Kidney (tissue), 14 donors: Measurements from ENCODE around the gene ECHS1. TPM values are rescaled to one million over a fixed set of nuclear protein-coding genes. Genes with fewer than 3 reads are reported as not detected.

Experiments
- DNase-seq, 5 donors: peaks; one replicate each; pipeline ENCODE4 v3.0.0-alpha.2; 2013 to 2020
- FAIRE-seq: peaks from 2 replicates; lab custom pipeline; 2012; peaks lifted over from hg19 to GRCh38; lab: Jason Lieb, UNC
- H3K27ac ChIP-seq, 2 donors: one replicate each; pipeline ENCODE4 v1.7.0; 2013; ENCODE audit warnings: low read depth in 2 of 2, low read length in 2 of 2, inconsistent platforms in 1 of 2
- H3K27me3 ChIP-seq: one replicate; pipeline ENCODE4 v1.7.1; 2013; ENCODE audit warnings: low read length, inconsistent platforms; ENCODE audit not compliant: control insufficient read depth, insufficient read depth
- H3K36me3 ChIP-seq, 3 donors: one replicate each; pipeline versions ENCODE4 v1.7.0 to v1.7.1; 2013; ENCODE audit warnings: low read length in 3 of 3, control low read depth in 1 of 3, inconsistent platforms in 1 of 3; ENCODE audit not compliant: insufficient read depth in 3 of 3, control insufficient read depth in 2 of 3
- H3K4me1 ChIP-seq, 3 donors: one replicate each; pipeline versions ENCODE4 v1.7.0 to v1.7.1; 2013; ENCODE audit warnings: low read length in 3 of 3, inconsistent platforms in 1 of 3, low read depth in 1 of 3; ENCODE audit not compliant: control insufficient read depth in 2 of 3, insufficient read depth in 2 of 3
- H3K4me3 ChIP-seq, 3 donors: one replicate each; pipeline versions ENCODE4 v1.7.0 to v1.8.1; 2013; ENCODE audit warnings: low read length in 3 of 3, control low read depth in 1 of 3, inconsistent platforms in 1 of 3
- H3K9ac ChIP-seq, 3 donors: one replicate each; pipeline versions ENCODE4 v1.7.0 to v1.7.1; 2013; ENCODE audit warnings: low read length in 3 of 3, control low read depth in 1 of 3, inconsistent platforms in 1 of 3
- H3K9me3 ChIP-seq, 3 donors: one replicate each; pipeline versions ENCODE4 v1.7.0 to v1.7.1; 2013; ENCODE audit warnings: low read length in 3 of 3, control low read depth in 1 of 3, inconsistent platforms in 1 of 3; ENCODE audit not compliant: control insufficient read depth in 2 of 3, insufficient read depth in 1 of 3
- CTCF ChIP-seq: IDR thresholded peaks from 3 replicates; pipeline ENCODE4 v1.5.1; 2012; ENCODE audit warnings: mild to moderate bottlenecking, moderate library complexity, borderline replicate concordance; ENCODE audit not compliant: insufficient read depth; ENCODE audit errors: extremely low read depth
- intact Hi-C: fragments of 100-400 bp; cut with DNase I; formaldehyde crosslinking; loops from one replicate; pipeline ENCODE4 v1.11.1; 2022
- polyA plus RNA-seq: library from polyadenylated mRNA; stranded (reverse); fragments of 350-450 nt; fragmentation: Illumina TruSeq; extraction: RNeasy Lipid Tissue Mini Kit (QIAGEN cat#74804); gene quantifications from one replicate; pipeline ENCODE4 v1.2.3, GENCODE V29; 2014; ENCODE audit warnings: low read depth, low replicate concordance; ENCODE audit not compliant: insufficient read depth
- total RNA-seq: library from RNA; stranded (reverse); fragmentation: NEBNext Ultra II Directional; extraction: Animal tissue kit (Norgen Biotek cat#: 25700); gene quantifications from one replicate; pipeline ENCODE4 v1.2.1, GENCODE V29; 2021
- donor health status: control.
- donor health status: control.
- donor health status: control.
- donor health status: control.
- donor health status: control.
- donor health status: DM: yes; HTN: yes; CAD: no.
- donor health status: Normal renal cell carcinoma (clear cell type).

The ECHS1 gene
- total and polyA plus RNA-seq, 2 donors from 2014 or later: 85.6 to 599 TPM

GRCh38 chr10:133358925-133359310, 14.2 kb downstream of the ECHS1 start:
- DNase-seq (peak in 1 of 5 donors; percentile 51), FAIRE-seq (no peak)
- H3K9me3 ChIP-seq: no peaks in the 10 kb centered on the region
- H3K9ac ChIP-seq: no peak overlapping the region
- H3K4me3 ChIP-seq: no peak overlapping the region
- no peak overlapping the region for H3K27ac ChIP-seq
- H3K4me1 ChIP-seq: peaks cover 0 to 11% (median 0%) of the 10 kb centered on the region in 3 donors
- peaks cover 0 to 8% (median 5%) of the 10 kb centered on the region in 3 donors for H3K36me3 ChIP-seq
- intact Hi-C loops: no loop called here
- TF ChIP-seq CTCF: no peak
- no peaks in the 10 kb centered on the region for H3K27me3 ChIP-seq

- Histone ChIP-seq H3K9ac (no peak overlapping the region), H3K4me3 (no peak overlapping the region), H3K27me3 (no peaks in the 10 kb centered on the region), H3K27ac (peak overlapping the region in 1 of 2 donors; percentile 52), H3K36me3 (peaks cover 0 to 5% (median 4%) of the 10 kb centered on the region in 3 donors), H3K4me1 (peaks cover 0 to 11% (median 0%) of the 10 kb centered on the region in 3 donors), H3K9me3 (no peaks in the 10 kb centered on the region)
- intact Hi-C loops: no loop called here
- DNase-seq: peak in 1 of 5 donors; percentile 83
- TF ChIP-seq CTCF: no peak
- FAIRE-seq: no peak
Measured at GRCh38 chr10:133358162-133358924, 14.8 kb downstream of the ECHS1 start.

DNA sequence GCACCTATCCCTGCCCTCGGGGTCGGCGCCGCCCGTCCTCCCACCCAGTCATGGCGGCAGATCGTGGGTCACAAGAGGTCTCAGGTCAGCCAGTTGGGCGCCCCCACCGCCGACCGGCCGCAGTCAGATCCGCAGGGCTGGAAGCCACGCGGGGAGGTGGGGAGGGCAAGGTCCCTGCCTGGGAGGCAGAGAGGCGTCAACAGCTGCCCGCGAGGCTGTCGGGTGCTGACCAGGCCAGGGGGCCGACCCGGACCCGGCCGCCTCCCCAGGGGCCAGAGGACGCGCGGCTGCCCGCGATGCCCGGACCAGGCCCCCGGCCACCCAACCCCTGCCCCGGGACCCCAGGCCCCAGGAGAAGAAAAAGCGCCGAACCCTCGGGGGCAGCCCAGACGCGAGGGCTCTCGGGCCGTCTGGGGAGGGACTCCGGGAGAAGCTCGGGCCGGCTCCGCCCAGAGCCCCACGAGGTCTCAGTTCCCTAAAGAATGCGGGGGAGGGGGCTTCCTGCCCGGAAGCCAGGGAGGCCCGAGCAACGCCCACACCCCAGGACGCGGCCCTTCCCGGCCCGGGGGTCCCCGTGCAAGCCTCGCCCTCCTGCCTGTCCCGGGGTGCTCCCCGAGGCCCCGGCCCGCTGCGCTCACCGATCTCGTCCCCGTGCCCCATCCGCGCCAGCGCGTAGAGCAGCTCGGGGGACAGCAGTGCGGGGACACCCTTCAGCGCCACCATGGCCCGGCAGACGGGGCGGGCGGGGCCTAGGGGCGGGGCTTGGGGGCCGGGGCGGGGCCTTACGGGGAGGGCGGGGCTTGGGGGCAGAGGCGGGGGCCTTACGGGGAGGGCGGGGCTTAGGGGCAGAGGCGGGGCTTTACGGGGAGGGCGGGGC, 15.6 kb downstream of the ECHS1 start, which contains the start of gene FUOM:
FUOM (minus strand) TSS at position 735 of the 877 bp plus-strand sequence; CDS start at position 723, 12 bp downstream.
- DNase-seq (peak in 4 of 5 donors; percentile 88 to 94 (median 92)), FAIRE-seq (no peak)
- intact Hi-C loops: no loop called here
- H3K27me3 ChIP-seq: no peaks in the 10 kb centered on the region
- H3K4me1 ChIP-seq: peaks cover 0 to 11% (median 0%) of the 10 kb centered on the region in 3 donors
- H3K9me3 ChIP-seq: no peaks in the 10 kb centered on the region
- peak within 1 kb of the TSS in 1 of 3 donors; percentile 40 for H3K9ac ChIP-seq
- peak within 1 kb of the TSS in 1 of 2 donors; percentile 52 for H3K27ac ChIP-seq
- H3K36me3 ChIP-seq: no peaks in the 10 kb centered on the region
- TF ChIP-seq CTCF: no peak
- peak within 1 kb of the TSS; percentile 16 to 54 (median 42) for H3K4me3 ChIP-seq
